DOHH2 (cell line): Measurements from ENCODE around the gene CCDC149.

Source experiments
- CTCF ChIP-seq: fragments of 200-600 bp; sonication (generic); IDR thresholded peaks from one replicate; pipeline ENCODE4 v1.5.1; 2014; ENCODE audit warnings: antibody characterized with exemption, mild to moderate bottlenecking, low read depth, low read length; ENCODE audit not compliant: poor library complexity, severe bottlenecking
- EZH2phosphoT487 ChIP-seq: fragments of 200-600 bp; sonication (generic); IDR thresholded peaks from 2 replicates; pipeline ENCODE4 v1.6.1; 2017; ENCODE audit warnings: borderline replicate concordance, mild to moderate bottlenecking, antibody characterized with exemption, low read length, moderate library complexity, mixed read lengths

- TF ChIP-seq CTCF (no peak), EZH2phosphoT487 (no peak)
Measured at GRCh38 chr4:24887881-24888430, 24.9 kb downstream of the CCDC149 start.
